Lung (tissue), 13 donors: Measurements from ENCODE around the gene CD63. TPM values are rescaled to one million over a fixed set of nuclear protein-coding genes. Genes with fewer than 3 reads are reported as not detected.

ENCODE experiments used
- ATAC-seq: fragments of 200-7000 bp; cut with Tn5 transposase; one replicate; pipeline ENCODE4 v1.9.1; 2020; ENCODE audit warnings: moderate number of reproducible peaks; ENCODE audit not compliant: insufficient read depth, low FRiP score
- DNase-seq, 3 donors: peaks; one replicate each; pipeline ENCODE4 v3.0.0-alpha.2; 2013 to 2017
- H3K27ac ChIP-seq, 2 donors: one replicate each; pipeline ENCODE4 v1.5.1; 2013; ENCODE audit warnings: mild to moderate bottlenecking in 2 of 2, moderate library complexity in 2 of 2, control low read depth in 1 of 2, inconsistent platforms in 1 of 2, low read depth in 1 of 2, low read length in 1 of 2
- H3K27me3 ChIP-seq, 3 donors: one replicate each; pipeline ENCODE4 v1.5.1; 2013; ENCODE audit warnings: low read length in 2 of 3; ENCODE audit not compliant: control insufficient read depth in 3 of 3, insufficient read depth in 3 of 3
- H3K36me3 ChIP-seq, 4 donors: one replicate each; pipeline ENCODE4 v1.5.1; 2013; ENCODE audit warnings: low read length in 4 of 4, mild to moderate bottlenecking in 1 of 4, moderate library complexity in 1 of 4; ENCODE audit not compliant: control insufficient read depth in 4 of 4, insufficient read depth in 4 of 4
- H3K4me1 ChIP-seq, 5 donors: one replicate each; pipeline ENCODE4 v1.5.1; 2013; ENCODE audit warnings: low read length in 5 of 5, mild to moderate bottlenecking in 2 of 5, moderate library complexity in 1 of 5; ENCODE audit not compliant: control insufficient read depth in 5 of 5, insufficient read depth in 5 of 5
- H3K4me3 ChIP-seq: one replicate; pipeline ENCODE4 v1.5.1; 2013; ENCODE audit warnings: mild to moderate bottlenecking, control low read depth, moderate library complexity
- H3K9ac ChIP-seq, 2 donors: one replicate each; pipeline ENCODE4 v1.5.1; 2013; ENCODE audit warnings: low read length in 2 of 2, control low read depth in 1 of 2; ENCODE audit not compliant: insufficient read depth in 1 of 2
- H3K9me3 ChIP-seq, 4 donors: one replicate each; pipeline ENCODE4 v1.5.1; 2013; ENCODE audit warnings: low read length in 3 of 4, mild to moderate bottlenecking in 1 of 4, moderate library complexity in 1 of 4; ENCODE audit not compliant: control insufficient read depth in 4 of 4, insufficient read depth in 3 of 4
- WGBS, 2 donors: extraction: QIAGEN DNeasy Blood & Tissue Kit; methylation state at CpG; one replicate each; pipeline ENCODE4 v1.1.7; 2013; 5-methylcytosine and 5-hydroxymethylcytosine counted together
- polyA plus RNA-seq, 2 donors: library from polyadenylated mRNA; stranded (reverse); fragments of 200-250 nt; gene quantifications; one replicate each; pipeline ENCODE4 v1.2.1, GENCODE V29; 2013
- small RNA-seq: library from RNA; depleted of rRNA; stranded (forward); fragments of <200 nt; gene quantifications from one replicate; pipeline ENCODE3, GENCODE V24; 2014; ENCODE audit warnings: low replicate concordance
- total RNA-seq, 2 donors: library from RNA; depleted of rRNA in 1 of 2; stranded (reverse); fragments of >200 nt in 1 of 2; gene quantifications; one replicate each; pipeline ENCODE4 v1.2.1, GENCODE V29; 2014 to 2021
- TF ChIP-seq, protein P1 (sequence below): IDR thresholded peaks from 2 replicates; pipeline ENCODE4 v1.5.1; 2012; ENCODE audit warnings: mild to moderate bottlenecking; ENCODE audit errors: control extremely low read depth, extremely low read depth
- donor health status: control.
- donor health status: control.
- donor health status: Bipolar disorder and iron deficiency.
- donor health status: healthy.
- donor health status: DM: yes; HTN: yes; CAD: no.

CD63 gene
- total and polyA plus RNA-seq, 4 donors, result 516 to 2,824 (median 1,627) TPM

DNA sequence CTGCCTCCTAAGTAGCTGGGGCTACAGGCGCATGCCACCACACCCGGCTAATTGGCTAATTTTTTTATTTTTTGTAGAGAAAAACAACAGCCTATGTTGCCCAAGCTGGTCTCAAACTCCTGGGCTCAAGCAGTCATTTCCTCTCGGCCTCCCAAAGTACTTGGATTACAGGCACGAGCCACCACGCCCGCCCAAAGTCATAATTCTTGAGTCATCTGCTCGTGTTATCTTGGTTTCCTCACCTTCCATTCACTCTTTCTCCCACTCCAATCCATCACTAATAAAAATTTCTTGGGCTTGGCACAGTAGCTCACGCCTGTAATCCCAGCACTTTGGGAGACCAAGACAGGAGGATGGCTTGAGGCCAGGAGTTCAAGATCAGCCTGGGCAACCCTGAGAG, 53.1 kb downstream of the CD63 start:
- H3K27me3 ChIP-seq, result peaks cover 0 to 4% (median 0%) of the 10 kb centered on the region in 3 donors
- no peak overlapping the region for H3K27ac ChIP-seq
- ATAC-seq (no peak), DNase-seq (no peak)
- H3K4me3 ChIP-seq, result no peak overlapping the region
- TF ChIP-seq, protein P1, sequence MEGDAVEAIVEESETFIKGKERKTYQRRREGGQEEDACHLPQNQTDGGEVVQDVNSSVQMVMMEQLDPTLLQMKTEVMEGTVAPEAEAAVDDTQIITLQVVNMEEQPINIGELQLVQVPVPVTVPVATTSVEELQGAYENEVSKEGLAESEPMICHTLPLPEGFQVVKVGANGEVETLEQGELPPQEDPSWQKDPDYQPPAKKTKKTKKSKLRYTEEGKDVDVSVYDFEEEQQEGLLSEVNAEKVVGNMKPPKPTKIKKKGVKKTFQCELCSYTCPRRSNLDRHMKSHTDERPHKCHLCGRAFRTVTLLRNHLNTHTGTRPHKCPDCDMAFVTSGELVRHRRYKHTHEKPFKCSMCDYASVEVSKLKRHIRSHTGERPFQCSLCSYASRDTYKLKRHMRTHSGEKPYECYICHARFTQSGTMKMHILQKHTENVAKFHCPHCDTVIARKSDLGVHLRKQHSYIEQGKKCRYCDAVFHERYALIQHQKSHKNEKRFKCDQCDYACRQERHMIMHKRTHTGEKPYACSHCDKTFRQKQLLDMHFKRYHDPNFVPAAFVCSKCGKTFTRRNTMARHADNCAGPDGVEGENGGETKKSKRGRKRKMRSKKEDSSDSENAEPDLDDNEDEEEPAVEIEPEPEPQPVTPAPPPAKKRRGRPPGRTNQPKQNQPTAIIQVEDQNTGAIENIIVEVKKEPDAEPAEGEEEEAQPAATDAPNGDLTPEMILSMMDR, result no peak
- H3K9me3 ChIP-seq, result no peaks in the 10 kb centered on the region
- H3K36me3 ChIP-seq, result no peaks in the 10 kb centered on the region
- no peaks in the 10 kb centered on the region for H3K4me1 ChIP-seq
- WGBS, 2 donors, result 67 to 70% methylated on average over 8 of the region's 8 CpGs
- H3K9ac ChIP-seq, result no peak overlapping the region

Small RNAs within 50 kb of the gene (small RNA-seq; reads per million reads assigned to genes)
- gene AC009779.1, result not detected
- not detected for gene RF00017

Other genes with a start within 250 kb of the CD63 start
- not detected for gene OR6C68, start 236.6 kb downstream of the CD63 start, total RNA-seq
- gene OR6C68, start 236.6 kb downstream of the CD63 start, polyA plus RNA-seq, result not detected
- gene OR6C4, start 179.4 kb downstream of the CD63 start, total RNA-seq, result not detected
- gene OR6C4, start 179.4 kb downstream of the CD63 start, polyA plus RNA-seq, result not detected
- gene OR2AP1, start 156.5 kb downstream of the CD63 start, total RNA-seq, result not detected
- not detected for gene OR2AP1, start 156.5 kb downstream of the CD63 start, polyA plus RNA-seq
- gene OR10P1, start 92.1 kb downstream of the CD63 start, total RNA-seq, result not detected
- gene OR10P1, start 92.1 kb downstream of the CD63 start, polyA plus RNA-seq, result not detected
- gene ITGA7, start 21.1 kb downstream of the CD63 start, total RNA-seq, result 10 to 100 TPM; 13.5 to 28.4 TPM
- gene ITGA7, start 21.1 kb downstream of the CD63 start, polyA plus RNA-seq, result 10 to 100 TPM in 1 of 2 donors, 1 to 10 TPM in 1; 8.2 to 22.0 TPM
- 100 to 1,000 TPM in 1 of 2 donors, 10 to 100 TPM in 1; 53.9 to 132 TPM for gene BLOC1S1, start 13.0 kb downstream of the CD63 start, total RNA-seq
- gene BLOC1S1, start 13.0 kb downstream of the CD63 start, polyA plus RNA-seq, result 100 to 1,000 TPM; 351 to 374 TPM
- gene RDH5, start 8.6 kb downstream of the CD63 start, total RNA-seq, result 1 to 10 TPM; 4.4 to 5.4 TPM
- 1 to 10 TPM; 3.1 to 3.4 TPM for gene RDH5, start 8.6 kb downstream of the CD63 start, polyA plus RNA-seq
- 1 to 10 TPM; 2.8 to 8.3 TPM for gene GDF11, start 14.1 kb upstream of the CD63 start, total RNA-seq
- 1 to 10 TPM in 1 of 2 donors, under 1 TPM in 1; 0.93 to 3.5 TPM for gene GDF11, start 14.1 kb upstream of the CD63 start, polyA plus RNA-seq
- 10 to 100 TPM; 51.9 to 76.7 TPM for gene SARNP, start 88.7 kb upstream of the CD63 start, total RNA-seq
- 100 to 1,000 TPM in 1 of 2 donors, 10 to 100 TPM in 1; 87.7 to 102 TPM for gene SARNP, start 88.7 kb upstream of the CD63 start, polyA plus RNA-seq
- 10 to 100 TPM; 22.4 to 69.2 TPM for gene ORMDL2, start 89.0 kb upstream of the CD63 start, total RNA-seq
- 10 to 100 TPM; 94.6 to 98.1 TPM for gene ORMDL2, start 89.0 kb upstream of the CD63 start, polyA plus RNA-seq
- gene DNAJC14, start 100.6 kb upstream of the CD63 start, total RNA-seq, result 10 to 100 TPM; 24.9 to 33.0 TPM
- gene DNAJC14, start 100.6 kb upstream of the CD63 start, polyA plus RNA-seq, result 10 to 100 TPM; 15.8 to 30.7 TPM
- gene MMP19, start 113.9 kb upstream of the CD63 start, total RNA-seq, result 10 to 100 TPM in 1 of 2 donors, 1 to 10 TPM in 1; 9.6 to 53.9 TPM
- gene MMP19, start 113.9 kb upstream of the CD63 start, polyA plus RNA-seq, result 10 to 100 TPM in 1 of 2 donors, 1 to 10 TPM in 1; 9.3 to 92.1 TPM
- 10 to 100 TPM; 32.0 to 32.3 TPM for gene PYM1, start 198.9 kb upstream of the CD63 start, total RNA-seq
- gene PYM1, start 198.9 kb upstream of the CD63 start, polyA plus RNA-seq, result 10 to 100 TPM; 37.7 to 44.9 TPM
- gene DGKA, start 202.2 kb upstream of the CD63 start, total RNA-seq, result 10 to 100 TPM; 33.7 to 41.1 TPM
- 10 to 100 TPM; 19.3 to 28.0 TPM for gene DGKA, start 202.2 kb upstream of the CD63 start, polyA plus RNA-seq
- 1 to 10 TPM in 1 of 2 donors, under 1 TPM in 1; 0.43 to 1.7 TPM for gene PMEL, start 237.0 kb upstream of the CD63 start, total RNA-seq
- gene PMEL, start 237.0 kb upstream of the CD63 start, polyA plus RNA-seq, result 1 to 10 TPM; 1.0 to 1.1 TPM
- 10 to 100 TPM; 27.4 to 28.0 TPM for gene CDK2, start 237.8 kb upstream of the CD63 start, total RNA-seq
- 10 to 100 TPM; 13.0 to 25.5 TPM for gene CDK2, start 237.8 kb upstream of the CD63 start, polyA plus RNA-seq
- gene RAB5B, start 245.1 kb upstream of the CD63 start, total RNA-seq, result 100 to 1,000 TPM; 113 to 118 TPM
- 10 to 100 TPM; 64.5 to 70.0 TPM for gene RAB5B, start 245.1 kb upstream of the CD63 start, polyA plus RNA-seq